ENCODE results near the gene PLEKHB2.
"Not testable (repeated sequence)": the region's sequence is repeated elsewhere in the genome, so short reads cannot be mapped to it uniquely, and the experiment has no call there.

The PLEKHB2 gene

GRCh38 chr2:131143803-131144202, 38.7 kb downstream of the PLEKHB2 start:
- peak; percentile 35 for DNase-seq (ENCODE audit: low read depth)

- DNase-seq (ENCODE audit: low read depth): no peak
Measured at GRCh38 chr2:131145040-131145439, 39.9 kb downstream of the PLEKHB2 start.

DNA sequence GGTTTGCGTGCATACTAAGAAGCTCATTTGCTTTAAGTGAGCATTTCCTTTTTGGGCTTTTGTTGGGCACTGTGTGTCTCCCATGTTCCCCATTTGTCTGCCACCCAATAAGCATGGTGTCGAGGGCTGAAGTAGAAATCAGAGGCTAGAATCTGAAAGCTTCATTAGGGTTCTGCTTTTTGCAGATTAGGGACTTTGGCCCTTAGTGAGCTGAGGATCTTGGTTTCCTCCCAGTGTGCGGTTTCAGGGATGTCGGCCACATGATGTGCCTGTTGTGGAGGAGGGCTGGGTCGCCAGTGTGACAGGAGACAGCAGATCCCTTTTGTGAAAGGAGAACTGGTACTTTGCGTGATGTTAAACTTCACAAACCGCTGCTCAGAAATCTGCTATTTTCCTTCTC, 41.1 kb downstream of the PLEKHB2 start:
- DNase-seq (ENCODE audit: low read depth): no peak

DNA sequence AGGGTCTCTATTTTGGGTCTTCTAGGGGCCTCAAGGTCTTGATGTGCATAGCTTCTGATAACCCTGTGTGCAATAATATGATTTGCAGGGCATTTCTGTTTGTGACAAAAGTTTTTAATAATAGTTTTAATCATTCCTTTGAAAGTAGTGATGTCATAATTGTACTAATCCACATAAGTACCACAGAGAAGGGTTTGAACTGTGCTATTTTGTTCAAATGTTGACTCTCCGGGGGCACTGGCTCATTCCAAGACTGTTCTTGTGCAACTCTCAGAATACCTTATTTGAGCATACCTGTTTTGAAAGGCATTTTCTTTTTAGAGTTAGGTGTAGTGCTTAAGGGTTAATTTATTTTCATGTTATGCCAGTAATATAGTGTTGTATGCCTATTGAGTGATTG, 41.6 kb downstream of the PLEKHB2 start:
- DNase-seq (ENCODE audit: low read depth): no peak

- no peak for DNase-seq (ENCODE audit: low read depth)
Measured at GRCh38 chr2:131148426-131148825, 43.3 kb downstream of the PLEKHB2 start.

DNA sequence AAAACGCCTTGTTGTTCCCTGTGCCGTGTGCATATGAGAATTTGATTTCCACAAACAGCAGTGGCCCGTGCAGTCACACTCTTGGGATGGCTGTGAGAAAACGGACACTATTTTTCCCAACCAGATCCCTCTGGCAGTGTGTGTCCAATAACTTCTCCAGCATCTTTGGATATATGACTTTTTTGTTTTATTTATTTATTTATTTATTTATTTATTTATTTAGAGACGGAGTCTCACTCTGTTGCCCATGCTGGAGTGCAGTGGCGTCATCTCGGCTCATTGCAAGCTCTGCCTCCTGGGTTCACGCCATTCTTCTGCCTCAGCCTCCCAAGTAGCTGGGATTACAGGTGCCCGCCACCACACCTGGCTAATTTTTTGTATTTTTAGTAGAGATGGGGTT, 45.0 kb downstream of the PLEKHB2 start:
- not testable (repeated sequence) for DNase-seq (ENCODE audit: low read depth)

- DNase-seq (ENCODE audit: low read depth): no peak
Measured at GRCh38 chr2:131151398-131151797, 46.3 kb downstream of the PLEKHB2 start.

DNA sequence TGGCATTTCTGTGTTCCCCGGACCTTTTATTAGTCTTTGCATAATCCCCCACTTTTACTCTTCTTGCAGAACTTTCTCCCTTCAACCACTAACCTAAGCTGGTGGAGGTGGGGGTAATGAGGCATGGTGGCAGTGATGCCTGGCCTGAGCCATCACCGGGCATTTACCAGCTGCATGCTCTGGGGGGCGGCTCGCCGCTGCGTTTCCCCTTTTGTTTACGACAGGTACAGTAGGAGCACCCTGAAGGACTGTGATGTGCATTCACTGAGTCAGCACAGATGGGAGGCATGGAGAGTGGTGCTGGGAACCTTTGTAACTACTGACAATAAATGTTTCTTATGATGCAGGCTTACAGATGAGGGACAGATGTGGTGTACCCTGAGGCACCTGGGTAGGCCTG, 46.9 kb downstream of the PLEKHB2 start:
- DNase-seq (ENCODE audit: low read depth): no peak

DNA sequence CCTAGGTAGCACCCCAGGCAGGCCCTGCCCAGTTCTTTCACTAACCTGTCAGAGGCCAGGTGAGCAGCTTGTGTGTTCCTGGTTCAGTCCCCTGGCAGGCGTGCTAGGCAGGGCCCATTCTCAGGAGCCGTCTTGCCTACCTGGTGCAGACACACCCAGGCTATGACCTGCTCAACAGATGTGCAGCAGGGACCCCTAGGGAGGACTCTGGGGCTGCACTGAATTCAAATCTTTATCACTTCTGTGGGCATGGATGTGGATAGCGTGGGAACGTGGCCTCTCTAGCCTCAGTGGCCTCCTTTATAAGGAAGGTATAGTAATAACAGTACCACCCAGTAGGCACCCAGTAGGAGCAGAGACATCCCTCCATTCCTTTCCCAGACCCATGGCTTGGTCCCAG, 48.4 kb downstream of the PLEKHB2 start:
- no peak for DNase-seq (ENCODE audit: low read depth)

DNA sequence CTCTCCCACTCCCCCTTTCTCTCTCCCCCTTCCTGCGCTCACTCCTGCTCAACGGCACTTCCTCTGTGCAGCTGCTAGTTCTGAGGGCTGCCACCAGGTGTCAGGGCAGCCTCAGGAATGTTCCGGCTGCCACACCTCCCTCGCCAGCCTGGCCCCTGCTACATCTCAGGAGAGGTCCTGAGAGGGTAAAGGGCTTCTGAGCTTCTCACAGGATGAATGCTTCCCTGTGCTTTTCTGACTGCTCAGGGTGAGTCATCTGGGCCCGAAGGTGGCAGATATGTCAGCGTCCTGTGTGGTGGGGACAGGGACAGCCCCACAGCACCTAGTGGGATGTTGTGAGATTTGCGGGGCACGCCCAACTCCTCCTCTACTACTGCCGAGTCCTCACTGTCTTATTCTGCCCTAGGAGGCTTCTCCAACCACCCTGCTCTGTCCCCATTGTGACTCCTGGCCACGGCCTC, 49.0 kb downstream of the PLEKHB2 start:
- peak; percentile 46 for DNase-seq (ENCODE audit: low read depth)

DNA sequence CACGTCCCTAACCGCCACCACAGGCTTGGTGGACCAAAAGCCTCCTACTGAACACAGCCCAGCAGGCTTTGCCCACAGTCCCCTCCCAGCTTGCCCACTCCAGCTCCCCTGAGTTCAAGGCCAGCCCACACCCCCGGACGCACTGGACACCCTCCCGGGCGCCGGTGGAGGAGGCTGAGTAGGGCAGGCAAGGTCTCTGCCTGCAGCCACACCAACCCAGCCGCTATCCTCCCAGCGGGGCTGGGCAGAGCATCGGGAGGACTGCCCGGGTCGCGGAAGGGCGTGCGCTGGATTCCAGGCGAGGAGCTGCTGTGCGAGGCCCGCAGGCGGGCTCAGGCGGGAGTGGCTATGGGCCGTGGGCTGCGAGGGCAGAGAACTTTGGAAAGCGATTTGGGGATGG, 49.5 kb downstream of the PLEKHB2 start:
- no peak for DNase-seq (ENCODE audit: low read depth)

DNA sequence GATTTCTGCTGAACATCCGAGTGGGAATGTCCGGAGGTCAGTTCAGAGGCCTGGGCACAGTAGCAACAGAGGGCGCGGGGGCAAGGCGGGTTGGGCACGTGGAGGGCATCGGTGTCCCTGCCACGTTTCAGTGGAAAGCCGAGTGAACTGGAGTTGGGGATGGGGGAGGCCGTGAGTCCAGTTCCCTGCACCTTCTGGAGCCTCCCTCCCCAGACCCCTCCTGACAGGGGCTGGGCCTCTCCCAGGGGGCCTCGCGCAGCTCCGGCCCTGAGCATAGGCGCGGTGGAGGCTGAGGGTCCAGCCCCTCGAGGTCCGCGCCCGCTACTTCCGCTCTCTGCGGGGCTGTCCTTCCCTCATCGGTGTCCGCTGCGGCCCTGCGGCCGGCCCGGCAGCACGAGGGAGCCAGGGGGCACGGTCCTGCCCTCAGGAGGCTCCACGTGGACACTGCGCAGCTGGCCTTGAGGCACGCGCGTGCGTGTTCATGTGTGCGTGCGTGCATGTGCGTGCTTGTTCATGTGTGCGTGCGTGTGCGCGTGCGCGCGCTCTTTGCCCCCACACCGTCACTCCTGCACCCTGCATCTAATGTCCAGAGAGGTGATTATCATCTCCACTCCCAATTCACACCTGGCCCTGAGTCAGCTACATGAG, 50.2 kb downstream of the PLEKHB2 start:
- DNase-seq (ENCODE audit: low read depth): no peak

DNA sequence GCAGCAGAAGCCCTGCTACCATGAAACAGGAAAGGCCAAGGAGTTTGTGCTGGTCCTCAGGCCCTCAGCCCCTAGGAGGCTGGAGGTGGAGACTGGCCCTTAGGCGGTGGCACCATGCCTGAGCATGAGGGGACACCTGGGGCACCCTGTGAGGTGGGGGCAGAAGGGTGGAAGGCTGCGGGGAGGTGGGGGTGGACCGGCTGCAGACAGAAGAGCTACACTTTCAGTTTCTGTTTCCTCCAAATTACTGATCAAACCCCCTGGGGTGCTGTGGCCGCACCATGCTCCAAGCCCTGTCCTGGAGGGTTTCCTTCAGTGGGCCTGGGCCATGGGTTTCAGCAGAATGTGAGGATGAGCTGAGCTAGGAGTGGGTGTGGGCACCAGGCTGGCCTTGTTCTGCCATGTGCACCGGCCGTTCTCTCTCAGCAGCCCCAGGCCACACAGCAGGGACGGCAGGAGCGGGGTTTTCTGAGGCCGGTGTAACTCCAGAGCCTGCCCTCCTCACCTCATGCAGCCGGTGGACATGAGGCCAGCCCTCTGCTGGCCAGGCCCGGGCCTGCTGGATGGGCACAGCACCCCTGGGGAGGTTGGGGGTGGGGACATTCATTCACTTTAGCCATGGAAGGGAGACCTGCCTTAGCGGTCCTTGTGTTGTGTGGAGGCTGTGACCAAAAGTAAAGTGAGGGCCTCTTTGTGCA, 51.5 kb downstream of the PLEKHB2 start:
- DNase-seq (ENCODE audit: low read depth): no peak

DNA sequence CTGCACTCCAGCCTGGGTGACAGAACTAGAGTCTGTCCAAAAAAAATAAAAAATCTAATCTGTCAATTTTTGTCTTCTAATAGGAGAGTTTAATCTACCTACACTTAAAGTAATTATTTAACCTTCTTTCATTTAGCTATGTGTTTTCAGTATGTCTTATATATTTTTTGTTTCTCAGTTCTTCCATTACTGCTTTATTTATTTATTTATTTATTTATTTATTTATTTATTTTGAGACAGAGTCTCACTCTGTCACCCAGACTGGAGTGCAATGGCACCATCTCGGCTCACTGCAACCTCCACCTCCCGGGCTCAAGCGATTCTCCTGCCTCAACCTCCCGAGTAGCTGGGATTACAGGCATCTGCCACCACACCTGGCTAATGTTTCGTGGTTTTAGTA, 60.4 kb downstream of the PLEKHB2 start:
- not testable (repeated sequence) for DNase-seq (ENCODE audit: low read depth)

- no peak for DNase-seq (ENCODE audit: low read depth)
Measured at GRCh38 chr2:131168538-131168937, 63.4 kb downstream of the PLEKHB2 start.

GRCh38 chr2:131178050-131178449, 72.9 kb downstream of the PLEKHB2 start:
- not testable (repeated sequence) for DNase-seq (ENCODE audit: low read depth)

DNA sequence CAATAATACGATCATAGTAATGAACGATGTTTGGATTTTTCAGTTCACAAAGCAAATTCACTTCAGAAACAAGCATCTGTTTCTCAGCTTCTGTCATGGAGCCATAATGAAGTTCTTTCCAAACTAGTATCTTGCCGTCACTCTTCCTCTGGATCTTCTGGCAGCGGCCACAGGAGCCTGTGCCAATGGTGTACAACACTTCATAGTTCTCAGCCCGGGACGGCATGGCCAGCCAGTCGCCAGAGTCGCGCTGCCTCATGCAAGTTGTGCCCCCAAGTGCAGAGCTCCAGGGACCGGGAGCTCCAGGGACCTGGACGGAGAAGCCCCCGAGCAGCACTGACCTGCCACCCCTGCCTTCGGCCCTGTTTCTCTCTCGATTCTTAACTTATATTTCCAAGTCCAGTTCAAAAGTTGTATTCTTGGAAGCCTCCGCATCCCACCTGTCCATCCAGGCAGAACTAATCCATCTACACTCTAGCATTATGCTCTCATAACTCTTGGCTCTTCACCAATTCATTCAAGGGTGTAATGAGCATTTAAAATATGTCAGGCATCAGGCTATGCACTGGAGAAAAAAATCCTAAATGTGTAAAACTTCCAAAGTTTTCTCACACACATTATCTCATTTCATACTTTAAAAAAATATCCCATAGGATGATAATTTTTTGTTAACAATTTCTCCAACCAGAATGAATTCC, 73.7 kb downstream of the PLEKHB2 start:
- not testable (repeated sequence) for DNase-seq (ENCODE audit: low read depth)

DNA sequence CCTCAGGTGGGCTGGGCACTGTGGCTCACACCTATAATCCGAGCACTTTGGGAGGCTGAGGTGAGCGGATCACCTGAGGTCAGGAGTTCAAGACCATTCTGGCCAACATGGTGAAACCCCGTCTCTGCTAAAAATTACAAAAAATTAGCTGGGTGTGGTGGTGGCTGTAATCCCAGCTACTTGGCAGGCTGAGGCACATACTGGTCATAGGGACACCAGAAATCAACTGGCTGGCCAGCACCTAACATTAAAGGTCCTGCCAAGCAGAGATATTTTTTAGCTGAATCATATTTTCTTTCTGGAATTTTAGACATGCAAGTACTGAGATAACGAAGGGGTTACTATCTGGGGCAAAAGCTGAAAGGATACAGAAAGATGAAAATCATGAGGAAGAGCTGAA, 76.3 kb downstream of the PLEKHB2 start:
- DNase-seq (ENCODE audit: low read depth): peak; percentile 6

GRCh38 chr2:131193421-131193820, 88.3 kb downstream of the PLEKHB2 start:
- not testable (repeated sequence) for DNase-seq (ENCODE audit: low read depth)

- DNase-seq (ENCODE audit: low read depth): not testable (repeated sequence)
Measured at GRCh38 chr2:131196186-131196585, 91.0 kb downstream of the PLEKHB2 start.

Measured in amniotic epithelial cell (primary cell).